ENCODE measurements around the gene POC5. TPM values are rescaled to one million over a fixed set of nuclear protein-coding genes. Genes with fewer than 3 reads are reported as not detected.
"Not testable (repeated sequence)": the region's sequence is repeated elsewhere in the genome, so short reads cannot be mapped to it uniquely, and the experiment has no call there.

POC5 gene
- total RNA-seq, 1 donor from 2014 or later: 4.2 TPM

DNA sequence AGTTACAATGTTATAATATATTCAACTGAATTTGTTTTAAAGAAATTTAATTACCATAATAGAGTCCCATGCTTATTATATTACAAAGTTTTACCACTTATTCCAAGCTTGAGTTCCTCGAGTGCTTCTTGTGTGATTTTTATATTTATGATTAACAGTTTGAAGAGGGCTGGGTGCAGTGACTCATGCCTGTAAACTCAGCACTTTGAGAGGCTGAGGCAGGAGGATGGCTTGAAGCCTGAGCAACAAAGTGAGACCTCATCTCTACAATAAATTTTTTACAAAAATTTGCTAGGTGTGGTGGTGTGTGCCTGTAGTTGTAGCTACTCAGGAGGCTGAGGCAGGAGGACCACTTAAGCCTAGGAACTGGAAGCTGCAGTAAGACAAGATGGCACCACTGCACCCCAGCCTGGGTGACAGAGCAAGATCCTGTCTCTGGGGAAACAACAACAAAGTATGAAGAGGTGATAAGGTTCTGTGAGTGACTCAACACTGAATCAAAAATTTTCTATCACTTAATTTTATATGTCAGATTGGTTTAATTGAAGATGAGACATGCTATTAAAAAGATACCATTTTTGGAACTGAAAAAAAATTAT is 9.2 kb downstream of the POC5 start:
- H3K9ac ChIP-seq (ENCODE audit: low read depth in 1 of 3, low read length in 3 of 3): no peak overlapping the region
- no peak overlapping the region for H3K4me3 ChIP-seq (ENCODE audit: low read length in 3 of 3)
- peaks cover 0 to 12% (median 8%) of the 10 kb centered on the region in 3 donors for H3K36me3 ChIP-seq (ENCODE audit: control insufficient read depth in 3 of 3, insufficient read depth in 3 of 3, low read length in 3 of 3)
- H3K27ac ChIP-seq (ENCODE audit: low read depth, low read length): no peak overlapping the region
- no peaks in the 10 kb centered on the region for H3K4me1 ChIP-seq (ENCODE audit: control insufficient read depth in 3 of 3, insufficient read depth in 3 of 3, low read length in 3 of 3)
- no peaks in the 10 kb centered on the region for H3K9me3 ChIP-seq (ENCODE audit: control insufficient read depth in 3 of 3, low read length in 3 of 3)
- H3K27me3 ChIP-seq (ENCODE audit: control insufficient read depth in 3 of 3, insufficient read depth in 3 of 3, low read length in 3 of 3): no peaks in the 10 kb centered on the region

DNA sequence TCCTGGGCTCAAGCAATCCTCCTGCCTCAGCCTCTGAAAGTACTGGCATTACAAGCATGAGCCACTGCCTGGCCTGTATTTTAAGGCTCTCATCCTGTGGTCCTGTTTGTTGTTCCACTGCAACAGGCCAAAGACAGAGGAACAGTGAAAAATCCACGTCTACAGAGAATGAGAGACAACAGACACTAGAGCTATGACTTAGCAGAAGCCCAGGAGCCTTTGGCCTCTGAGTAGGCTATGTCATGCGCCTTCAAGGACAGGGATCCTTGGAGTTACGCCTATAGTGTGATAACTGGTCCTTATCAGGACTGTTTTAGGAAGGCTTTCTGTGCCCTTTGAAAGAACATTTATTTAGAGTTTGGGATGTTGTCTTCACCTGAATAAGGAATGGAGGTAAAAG is 10.5 kb downstream of the POC5 start:
- H3K9me3 ChIP-seq (ENCODE audit: control insufficient read depth in 3 of 3, low read length in 3 of 3): no peaks in the 10 kb centered on the region
- no peaks in the 10 kb centered on the region for H3K4me1 ChIP-seq (ENCODE audit: control insufficient read depth in 3 of 3, insufficient read depth in 3 of 3, low read length in 3 of 3)
- H3K27ac ChIP-seq (ENCODE audit: low read depth, low read length): no peak overlapping the region
- H3K9ac ChIP-seq (ENCODE audit: low read depth in 1 of 3, low read length in 3 of 3): no peak overlapping the region
- no peaks in the 10 kb centered on the region for H3K27me3 ChIP-seq (ENCODE audit: control insufficient read depth in 3 of 3, insufficient read depth in 3 of 3, low read length in 3 of 3)
- peaks cover 0 to 22% (median 18%) of the 10 kb centered on the region in 3 donors for H3K36me3 ChIP-seq (ENCODE audit: control insufficient read depth in 3 of 3, insufficient read depth in 3 of 3, low read length in 3 of 3)
- no peak overlapping the region for H3K4me3 ChIP-seq (ENCODE audit: low read length in 3 of 3)

DNA sequence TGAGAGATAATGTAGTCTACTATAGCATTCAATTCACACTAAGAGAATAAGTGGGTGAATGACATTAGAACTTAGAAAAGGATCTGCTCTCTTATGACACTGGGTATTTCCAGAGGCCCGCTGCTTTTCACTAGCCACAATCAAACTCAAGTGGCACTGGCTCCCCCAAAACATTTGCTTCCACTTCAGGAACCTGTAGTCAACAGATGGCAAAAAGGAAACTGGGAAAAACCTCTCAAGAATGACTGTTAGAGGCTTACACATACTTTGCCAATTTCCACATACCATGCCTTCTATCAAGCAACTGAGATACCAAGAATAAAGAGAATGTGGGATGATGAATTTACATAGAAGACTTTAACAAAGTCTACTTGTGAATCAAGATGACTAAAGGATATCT is 11.2 kb downstream of the POC5 start:
- Histone ChIP-seq H3K4me1 (ENCODE audit: control insufficient read depth in 3 of 3, insufficient read depth in 3 of 3, low read length in 3 of 3) (no peaks in the 10 kb centered on the region), H3K27me3 (ENCODE audit: control insufficient read depth in 3 of 3, insufficient read depth in 3 of 3, low read length in 3 of 3) (no peaks in the 10 kb centered on the region), H3K9ac (ENCODE audit: low read depth in 1 of 3, low read length in 3 of 3) (no peak overlapping the region), H3K27ac (ENCODE audit: low read depth, low read length) (no peak overlapping the region), H3K4me3 (ENCODE audit: low read length in 3 of 3) (no peak overlapping the region), H3K36me3 (ENCODE audit: control insufficient read depth in 3 of 3, insufficient read depth in 3 of 3, low read length in 3 of 3) (peaks cover 0 to 22% (median 19%) of the 10 kb centered on the region in 3 donors), H3K9me3 (ENCODE audit: control insufficient read depth in 3 of 3, low read length in 3 of 3) (no peaks in the 10 kb centered on the region)

DNA sequence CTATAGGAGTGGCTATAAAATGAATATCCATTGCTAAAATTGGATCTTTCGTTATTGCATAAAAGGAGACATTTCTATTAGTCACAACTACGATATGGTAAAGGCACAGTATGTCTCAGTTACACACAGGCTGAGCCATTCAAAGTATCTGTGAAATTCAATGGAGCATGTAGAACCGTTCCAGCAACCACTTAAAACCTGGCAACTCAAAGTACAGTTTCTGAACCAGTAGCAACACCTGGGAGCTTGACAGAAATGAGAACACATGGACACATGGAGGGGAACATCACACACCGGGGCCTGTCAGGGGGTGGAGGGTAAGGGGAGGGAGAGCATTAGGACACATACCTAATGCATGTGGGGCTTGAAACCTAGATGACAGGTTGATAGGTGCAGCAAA is 15.4 kb downstream of the POC5 start:
- Histone ChIP-seq H3K27me3 (ENCODE audit: control insufficient read depth in 3 of 3, insufficient read depth in 3 of 3, low read length in 3 of 3) (no peaks in the 10 kb centered on the region), H3K4me3 (ENCODE audit: low read length in 3 of 3) (no peak overlapping the region), H3K9ac (ENCODE audit: low read depth in 1 of 3, low read length in 3 of 3) (no peak overlapping the region), H3K36me3 (ENCODE audit: control insufficient read depth in 3 of 3, insufficient read depth in 3 of 3, low read length in 3 of 3) (peaks cover 0 to 19% (median 18%) of the 10 kb centered on the region in 3 donors), H3K27ac (ENCODE audit: low read depth, low read length) (no peak overlapping the region), H3K4me1 (ENCODE audit: control insufficient read depth in 3 of 3, insufficient read depth in 3 of 3, low read length in 3 of 3) (no peaks in the 10 kb centered on the region), H3K9me3 (ENCODE audit: control insufficient read depth in 3 of 3, low read length in 3 of 3) (no peaks in the 10 kb centered on the region)

DNA sequence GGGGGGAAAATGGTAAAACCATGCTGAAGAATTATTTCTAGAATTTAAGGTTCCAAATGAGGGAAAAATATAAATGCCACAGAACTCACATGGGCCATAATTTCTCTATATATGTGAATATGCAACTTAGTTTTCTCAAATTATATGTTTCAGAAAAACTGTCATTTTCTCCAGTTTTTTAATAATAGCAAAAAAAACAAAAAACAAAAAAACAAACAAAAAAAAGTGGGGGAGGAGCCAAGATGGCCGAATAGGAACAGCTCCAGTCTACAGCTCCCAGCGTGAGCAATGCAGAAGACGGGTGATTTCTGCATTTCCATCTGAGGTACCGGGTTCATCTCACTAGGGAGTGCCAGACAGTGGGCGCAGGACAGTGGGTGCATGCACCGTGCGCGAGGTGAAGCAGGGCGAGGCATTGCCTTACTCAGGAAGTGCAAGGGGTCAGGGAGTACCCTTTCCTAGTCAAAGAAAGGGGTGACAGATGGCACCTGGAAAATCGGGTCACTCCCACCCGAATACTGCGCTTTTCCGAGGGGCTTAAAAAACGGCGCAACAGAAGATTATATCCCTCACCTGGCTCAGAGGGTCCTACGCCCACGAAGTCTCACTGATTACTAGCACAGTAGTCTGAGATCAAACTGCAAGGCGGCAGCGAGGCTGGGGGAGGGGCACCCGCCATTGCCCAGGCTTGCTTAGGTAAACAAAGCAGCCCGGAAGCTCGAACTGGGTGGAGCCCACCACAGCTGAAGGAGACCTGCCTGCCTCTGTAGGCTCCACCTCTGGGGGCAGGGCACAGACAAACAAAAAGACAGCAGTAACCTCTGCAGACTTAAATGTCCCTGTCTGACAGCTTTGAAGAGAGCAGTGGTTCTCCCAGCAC is 21.5 kb downstream of the POC5 start:
- peaks cover 0 to 14% (median 5%) of the 10 kb centered on the region in 3 donors for H3K36me3 ChIP-seq (ENCODE audit: control insufficient read depth in 3 of 3, insufficient read depth in 3 of 3, low read length in 3 of 3)
- H3K9ac ChIP-seq (ENCODE audit: low read depth in 1 of 3, low read length in 3 of 3); H3K9me3 ChIP-seq (ENCODE audit: control insufficient read depth in 3 of 3, low read length in 3 of 3); H3K4me3 ChIP-seq (ENCODE audit: low read length in 3 of 3); H3K27me3 ChIP-seq (ENCODE audit: control insufficient read depth in 3 of 3, insufficient read depth in 3 of 3, low read length in 3 of 3); H3K4me1 ChIP-seq (ENCODE audit: control insufficient read depth in 3 of 3, insufficient read depth in 3 of 3, low read length in 3 of 3); H3K27ac ChIP-seq (ENCODE audit: low read depth, low read length): not testable (repeated sequence)

DNA sequence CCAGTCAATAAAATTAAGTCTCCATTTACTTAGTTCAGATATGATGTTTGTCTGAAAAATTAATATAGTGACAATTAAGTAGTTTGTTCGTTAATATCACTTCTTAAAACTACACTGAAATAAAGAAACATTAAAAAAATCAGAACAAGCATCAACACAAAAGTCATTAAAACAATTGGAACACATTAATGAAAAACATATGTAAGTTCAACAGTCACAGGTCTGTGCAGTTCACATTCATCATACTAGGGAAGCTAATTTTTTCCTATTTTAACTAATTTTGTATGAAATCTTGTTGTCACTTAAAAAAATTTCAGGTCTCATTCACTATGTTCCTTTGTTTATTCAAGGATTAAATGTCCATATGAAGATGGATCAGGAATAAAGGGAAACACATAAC is 22.5 kb downstream of the POC5 start:
- Histone ChIP-seq H3K4me3 (ENCODE audit: low read length in 3 of 3) (no peak overlapping the region), H3K4me1 (ENCODE audit: control insufficient read depth in 3 of 3, insufficient read depth in 3 of 3, low read length in 3 of 3) (no peaks in the 10 kb centered on the region), H3K36me3 (ENCODE audit: control insufficient read depth in 3 of 3, insufficient read depth in 3 of 3, low read length in 3 of 3) (peaks cover 0 to 19% (median 11%) of the 10 kb centered on the region in 3 donors), H3K27me3 (ENCODE audit: control insufficient read depth in 3 of 3, insufficient read depth in 3 of 3, low read length in 3 of 3) (no peaks in the 10 kb centered on the region), H3K9me3 (ENCODE audit: control insufficient read depth in 3 of 3, low read length in 3 of 3) (no peaks in the 10 kb centered on the region), H3K27ac (ENCODE audit: low read depth, low read length) (no peak overlapping the region), H3K9ac (ENCODE audit: low read depth in 1 of 3, low read length in 3 of 3) (no peak overlapping the region)

DNA sequence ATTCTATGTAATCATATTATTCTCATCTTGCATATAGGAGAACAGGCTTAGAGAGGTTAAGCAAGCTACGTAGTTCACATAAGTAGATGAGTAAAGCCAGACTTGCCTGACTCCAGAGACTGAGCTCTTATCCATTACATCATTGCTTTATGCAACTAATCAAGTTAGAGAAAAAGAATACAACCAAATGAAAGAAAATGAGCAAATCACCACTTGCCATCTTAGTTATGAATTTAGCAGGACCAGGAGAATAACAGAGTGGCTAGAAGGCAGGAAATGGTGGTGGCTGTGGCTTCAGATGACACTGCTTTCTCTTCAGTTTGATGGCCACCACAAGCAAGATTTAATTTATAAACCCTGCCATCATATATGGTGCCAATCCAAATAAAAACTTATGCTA is 26.6 kb downstream of the POC5 start:
- Histone ChIP-seq H3K4me3 (ENCODE audit: low read length in 3 of 3) (no peak overlapping the region), H3K9me3 (ENCODE audit: control insufficient read depth in 3 of 3, low read length in 3 of 3) (no peaks in the 10 kb centered on the region), H3K4me1 (ENCODE audit: control insufficient read depth in 3 of 3, insufficient read depth in 3 of 3, low read length in 3 of 3) (no peaks in the 10 kb centered on the region), H3K27ac (ENCODE audit: low read depth, low read length) (no peak overlapping the region), H3K27me3 (ENCODE audit: control insufficient read depth in 3 of 3, insufficient read depth in 3 of 3, low read length in 3 of 3) (no peaks in the 10 kb centered on the region), H3K36me3 (ENCODE audit: control insufficient read depth in 3 of 3, insufficient read depth in 3 of 3, low read length in 3 of 3) (peaks cover 0 to 48% (median 14%) of the 10 kb centered on the region in 3 donors), H3K9ac (ENCODE audit: low read depth in 1 of 3, low read length in 3 of 3) (no peak overlapping the region)

DNA sequence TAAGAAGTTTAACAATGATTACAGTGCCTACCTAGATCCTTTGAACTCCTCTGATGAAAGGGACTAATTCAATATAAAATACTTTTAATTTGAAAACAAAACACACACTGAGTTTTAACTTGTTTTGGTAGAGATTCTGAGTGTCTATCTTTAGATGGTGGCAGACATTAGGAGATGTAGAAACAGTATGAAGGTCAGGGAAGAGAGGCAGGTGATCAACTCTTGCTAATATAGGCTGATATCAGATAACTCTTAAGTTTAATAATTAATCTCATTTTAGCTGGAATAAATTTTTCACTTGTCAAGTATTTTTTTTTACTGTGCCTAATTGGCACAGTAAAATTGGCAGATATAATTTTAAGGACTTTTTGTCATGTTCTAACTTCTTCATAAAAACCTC is 30.8 kb downstream of the POC5 start:
- H3K27me3 ChIP-seq (ENCODE audit: control insufficient read depth in 3 of 3, insufficient read depth in 3 of 3, low read length in 3 of 3): no peaks in the 10 kb centered on the region
- peaks cover 2 to 41% (median 17%) of the 10 kb centered on the region in 3 donors for H3K36me3 ChIP-seq (ENCODE audit: control insufficient read depth in 3 of 3, insufficient read depth in 3 of 3, low read length in 3 of 3)
- H3K9ac ChIP-seq (ENCODE audit: low read depth in 1 of 3, low read length in 3 of 3): no peak overlapping the region
- H3K4me1 ChIP-seq (ENCODE audit: control insufficient read depth in 3 of 3, insufficient read depth in 3 of 3, low read length in 3 of 3): no peaks in the 10 kb centered on the region
- H3K27ac ChIP-seq (ENCODE audit: low read depth, low read length): no peak overlapping the region
- no peak overlapping the region for H3K4me3 ChIP-seq (ENCODE audit: low read length in 3 of 3)
- no peaks in the 10 kb centered on the region for H3K9me3 ChIP-seq (ENCODE audit: control insufficient read depth in 3 of 3, low read length in 3 of 3)

DNA sequence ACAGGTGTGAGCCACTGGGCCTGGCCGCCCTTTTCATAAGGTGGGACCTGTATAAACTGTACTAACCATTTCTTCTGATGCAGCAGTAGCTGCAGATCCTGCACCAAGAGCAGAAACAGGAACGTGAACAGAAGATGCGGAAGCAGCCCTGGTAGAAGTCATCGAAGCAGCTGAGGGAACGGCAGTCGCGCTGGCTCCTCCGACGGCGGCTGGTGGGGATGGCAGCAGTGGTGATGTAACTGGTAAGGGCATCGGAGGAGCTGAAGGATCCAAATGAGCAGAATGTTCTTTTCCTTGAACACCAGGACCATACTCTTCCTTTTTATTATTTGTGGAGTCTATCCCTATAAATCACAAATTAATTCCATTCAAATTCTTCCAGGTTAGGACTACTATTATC is 32.1 kb downstream of the POC5 start:
- Histone ChIP-seq H3K36me3 (ENCODE audit: control insufficient read depth in 3 of 3, insufficient read depth in 3 of 3, low read length in 3 of 3) (peaks cover 2 to 35% (median 12%) of the 10 kb centered on the region in 3 donors), H3K9me3 (ENCODE audit: control insufficient read depth in 3 of 3, low read length in 3 of 3) (no peaks in the 10 kb centered on the region), H3K9ac (ENCODE audit: low read depth in 1 of 3, low read length in 3 of 3) (no peak overlapping the region), H3K4me3 (ENCODE audit: low read length in 3 of 3) (no peak overlapping the region), H3K4me1 (ENCODE audit: control insufficient read depth in 3 of 3, insufficient read depth in 3 of 3, low read length in 3 of 3) (no peaks in the 10 kb centered on the region), H3K27ac (ENCODE audit: low read depth, low read length) (no peak overlapping the region), H3K27me3 (ENCODE audit: control insufficient read depth in 3 of 3, insufficient read depth in 3 of 3, low read length in 3 of 3) (no peaks in the 10 kb centered on the region)

DNA sequence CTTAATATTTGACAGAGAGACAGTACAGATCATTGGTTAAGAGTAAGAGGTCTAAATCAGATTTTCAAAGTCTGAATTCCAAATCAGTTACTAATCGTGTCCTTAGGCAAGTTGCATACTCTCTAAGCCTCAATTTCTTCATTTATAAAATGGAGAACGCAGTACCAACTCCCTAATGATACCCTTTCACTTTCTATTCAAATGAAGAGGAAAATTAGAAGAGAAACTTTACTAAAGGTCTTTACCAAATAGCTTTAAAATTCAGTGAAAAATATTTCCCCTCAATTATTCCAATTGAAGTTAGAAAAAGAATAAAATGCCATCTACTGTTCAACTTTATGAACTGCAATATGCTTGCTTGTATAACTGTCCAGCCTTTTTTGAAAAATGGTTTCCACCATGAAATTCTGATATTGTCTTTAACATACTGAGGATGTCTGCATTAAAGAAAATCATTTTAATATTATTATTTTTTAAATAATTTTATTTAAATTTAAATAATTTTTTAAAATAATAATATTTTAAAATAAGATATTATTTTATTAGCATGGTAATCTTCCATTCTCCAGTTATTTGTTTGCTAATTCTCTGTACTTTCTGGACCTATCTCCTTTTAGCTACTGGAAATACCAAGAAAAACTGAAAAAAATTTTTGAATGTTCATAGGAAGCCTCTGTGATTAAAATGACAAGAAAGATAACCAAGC is 36.0 kb downstream of the POC5 start:
- Histone ChIP-seq H3K36me3 (ENCODE audit: control insufficient read depth in 3 of 3, insufficient read depth in 3 of 3, low read length in 3 of 3) (peaks cover 2 to 11% (median 8%) of the 10 kb centered on the region in 3 donors), H3K4me3 (ENCODE audit: low read length in 3 of 3) (no peak overlapping the region), H3K27me3 (ENCODE audit: control insufficient read depth in 3 of 3, insufficient read depth in 3 of 3, low read length in 3 of 3) (no peaks in the 10 kb centered on the region), H3K9ac (ENCODE audit: low read depth in 1 of 3, low read length in 3 of 3) (no peak overlapping the region), H3K9me3 (ENCODE audit: control insufficient read depth in 3 of 3, low read length in 3 of 3) (no peaks in the 10 kb centered on the region), H3K27ac (ENCODE audit: low read depth, low read length) (no peak overlapping the region), H3K4me1 (ENCODE audit: control insufficient read depth in 3 of 3, insufficient read depth in 3 of 3, low read length in 3 of 3) (no peaks in the 10 kb centered on the region)
